HL-60 (cell line): ENCODE measurements around the gene HES4.

Experiments used
- DNase-seq, 2 experiments: peaks; one replicate each; pipeline ENCODE4 v3.0.0-alpha.2; 2010 to 2020; ENCODE audit warnings: low read depth in 1 of 2, low spot score in 1 of 2
- H3K27ac ChIP-seq: fragments of 250-450 bp; sonication (Bioruptor Pico); replicated peaks from 2 replicates; pipeline ENCODE4 v1.5.1; 2020; ENCODE audit warnings: mild to moderate bottlenecking, moderate library complexity
- H3K27me3 ChIP-seq: fragments of 250-450 bp; sonication (Bioruptor Pico); 2 replicates; pipeline ENCODE4 v1.5.1; 2021; ENCODE audit warnings: mild to moderate bottlenecking, moderate library complexity; ENCODE audit not compliant: insufficient read depth, poor library complexity, severe bottlenecking
- H3K4me3 ChIP-seq: replicated peaks from 2 replicates; pipeline ENCODE4 v1.5.1; 2011; ENCODE audit warnings: mild to moderate bottlenecking, control low read depth, low read length; ENCODE audit not compliant: insufficient read depth
- CTCF ChIP-seq: IDR thresholded peaks from one replicate; pipeline ENCODE4 v1.5.1; 2011; ENCODE audit warnings: low read length, control low read depth, inconsistent platforms; ENCODE audit not compliant: insufficient read depth
- GABPA ChIP-seq: IDR thresholded peaks from 2 replicates; pipeline ENCODE4 v1.6.1; 2012; ENCODE audit warnings: low read depth
- POLR2AphosphoS5 ChIP-seq: IDR thresholded peaks from 2 replicates; pipeline ENCODE4 v1.6.1; 2012; ENCODE audit warnings: low read depth
- REST ChIP-seq: IDR thresholded peaks from 2 replicates; pipeline ENCODE4 v1.6.1; 2012; ENCODE audit warnings: low read depth; ENCODE audit not compliant: insufficient replicate concordance
- SPI1 ChIP-seq: IDR thresholded peaks from 2 replicates; pipeline ENCODE4 v1.6.1; 2012; ENCODE audit warnings: low read depth, mild to moderate bottlenecking, borderline replicate concordance

The HES4 gene

GRCh38 chr1:983798-984475 lies 16.0 kb downstream of the HES4 start:
- DNase-seq, result no peak
- Histone ChIP-seq H3K27me3 (peaks cover 34% of the 10 kb centered on the region), H3K27ac (no peak overlapping the region), H3K4me3 (no peak overlapping the region)
- no peak for TF ChIP-seq SPI1
- peak; percentile 37 for TF ChIP-seq CTCF

GRCh38 chr1:982765-983436 lies 17.0 kb downstream of the HES4 start:
- TF ChIP-seq REST, result no peak
- TF ChIP-seq GABPA, result no peak
- TF ChIP-seq SPI1, result no peak
- TF ChIP-seq POLR2AphosphoS5, result no peak
- TF ChIP-seq CTCF, result no peak
- Histone ChIP-seq H3K27ac (no peak overlapping the region), H3K27me3 (peaks cover 34% of the 10 kb centered on the region), H3K4me3 (no peak overlapping the region)
- no peak for DNase-seq

GRCh38 chr1:981955-982558 lies 17.8 kb downstream of the HES4 start, which contains the start of gene PERM1:
Gene PERM1 (minus strand): TSS chr1:982093. CDS start chr1:981029, 1,064 bp downstream.
- H3K4me3 ChIP-seq, result no peak within 1 kb of the TSS
- H3K27ac ChIP-seq, result no peak within 1 kb of the TSS
- no peak for DNase-seq
- H3K27me3 ChIP-seq, result peaks cover 34% of the 10 kb centered on the region
- TF ChIP-seq POLR2AphosphoS5, result no peak
- TF ChIP-seq CTCF, result no peak
- no peak for TF ChIP-seq GABPA
- TF ChIP-seq SPI1, result no peak
- no peak for TF ChIP-seq REST
